SK-N-SH (cell line): ENCODE data around the gene FRK. TPM values are rescaled to one million over a fixed set of nuclear protein-coding genes. Genes with fewer than 3 reads are reported as not detected.
"Not testable (repeated sequence)": the region's sequence is repeated elsewhere in the genome, so short reads cannot be mapped to it uniquely, and the experiment has no call there.

Experiments used
- CTCF ChIA-PET: fragments of 300-600, 350-600 bp; formaldehyde crosslinking; extraction: SDS; loops from one replicate; lab custom pipeline; 2021; lab: Yijun Ruan, JAX
- POLR2A ChIA-PET: fragments of 350-600 bp; sonication (Branson Sonifier 250); formaldehyde crosslinking; extraction: SDS; loops from one replicate; lab custom pipeline; 2020; ENCODE audit warnings: antibody characterized with exemption, inconsistent platforms; lab: Yijun Ruan, JAX
- DNase-seq: peaks from one replicate; pipeline ENCODE4 v3.0.0; 2012
- H2AFZ ChIP-seq: fragments of 200-600 bp; sonication (generic); 2 replicates; pipeline ENCODE4 v1.8.1; 2016; ENCODE audit warnings: antibody characterized with exemption, mild to moderate bottlenecking, low read depth
- H3F3A ChIP-seq: fragments of 200-600 bp; sonication (generic); replicated peaks from 2 replicates; pipeline ENCODE3; 2016; ENCODE audit warnings: antibody characterized with exemption, mild to moderate bottlenecking; ENCODE audit not compliant: insufficient read depth
- H3K27ac ChIP-seq, 2 experiments: fragments of 200-500 bp in 1 of 2; fragments of 200-600 bp in 1 of 2; sonication (Bioruptor generic) in 1 of 2; sonication (generic), shearing (Covaris generic) in 1 of 2; 2 replicates each; pipeline versions ENCODE4 v1.5.1 to v1.6.1; 2014 to 2016; ENCODE audit warnings: low read depth in 2 of 2, inconsistent platforms in 1 of 2, low read length in 1 of 2, mild to moderate bottlenecking in 1 of 2, mixed read lengths in 1 of 2
- H3K27me3 ChIP-seq: fragments of 200-600 bp; sonication (generic), shearing (Covaris generic); 2 replicates; pipeline ENCODE4 v1.6.1; 2016; ENCODE audit warnings: mixed run types; ENCODE audit not compliant: insufficient read depth
- H3K36me3 ChIP-seq, 2 experiments: fragments of 200-500 bp in 1 of 2; fragments of 200-600 bp in 1 of 2; sonication (Bioruptor generic) in 1 of 2; sonication (generic) in 1 of 2; replicated peaks in 1 of 2; 2 replicates each; pipeline versions ENCODE3 to v1.5.1; 2014 to 2016; ENCODE audit warnings: low read length in 1 of 2, mild to moderate bottlenecking in 1 of 2; ENCODE audit not compliant: insufficient read depth in 2 of 2, control insufficient read depth in 1 of 2
- H3K4me1 ChIP-seq, 2 experiments: fragments of 200-500 bp in 1 of 2; fragments of 200-600 bp in 1 of 2; sonication (Bioruptor generic) in 1 of 2; sonication (generic), shearing (Covaris generic) in 1 of 2; 2 replicates each; pipeline versions ENCODE4 v1.5.1 to v1.6.1; 2014 to 2016; ENCODE audit warnings: low read depth in 1 of 2, low read length in 1 of 2, mixed run types in 1 of 2; ENCODE audit not compliant: insufficient read depth in 2 of 2, control insufficient read depth in 1 of 2
- H3K4me2 ChIP-seq: fragments of 200-600 bp; sonication (generic), shearing (Covaris generic); 2 replicates; pipeline ENCODE4 v1.6.1; 2017; ENCODE audit warnings: mixed run types
- H3K4me3 ChIP-seq, 2 experiments: fragments of 200-500 bp in 1 of 2; fragments of 200-600 bp in 1 of 2; sonication (Bioruptor generic) in 1 of 2; sonication (generic), shearing (Covaris generic) in 1 of 2; 2 replicates each; pipeline versions ENCODE4 v1.5.1 to v1.8.1; 2014 to 2016; ENCODE audit warnings: low read depth in 2 of 2, inconsistent platforms in 1 of 2, low read length in 1 of 2, mild to moderate bottlenecking in 1 of 2, mixed read lengths in 1 of 2, moderate library complexity in 1 of 2
- H3K79me2 ChIP-seq: fragments of 200-600 bp; sonication (generic); 2 replicates; pipeline ENCODE4 v1.8.1; 2017; ENCODE audit warnings: mild to moderate bottlenecking; ENCODE audit not compliant: insufficient read depth
- H3K9ac ChIP-seq: fragments of 200-600 bp; sonication (generic); 2 replicates; pipeline ENCODE4 v1.6.1; 2017; ENCODE audit warnings: mixed run types
- H3K9me2 ChIP-seq: fragments of 200-600 bp; sonication (generic); 2 replicates; pipeline ENCODE4 v1.6.1; 2017; ENCODE audit warnings: mixed run types
- H3K9me3 ChIP-seq: fragments of 200-600 bp; sonication (generic); 2 replicates; pipeline ENCODE4 v1.6.1; 2017; ENCODE audit warnings: mixed run types, mild to moderate bottlenecking, moderate library complexity
- H4K20me1 ChIP-seq: fragments of 200-600 bp; sonication (generic); 2 replicates; pipeline ENCODE4 v1.6.1; 2017; ENCODE audit warnings: mild to moderate bottlenecking, mixed run types; ENCODE audit not compliant: insufficient read depth
- EP300 ChIP-seq, 2 experiments: IDR thresholded peaks; 2 replicates each; pipeline versions ENCODE4 v1.4.0 to v1.6.1; 2012; ENCODE audit warnings: borderline replicate concordance in 1 of 2, low read depth in 1 of 2, low read length in 1 of 2
- FOSL2 ChIP-seq: IDR thresholded peaks from 2 replicates; pipeline ENCODE4 v1.4.0; 2012; ENCODE audit warnings: low read depth, mild to moderate bottlenecking, moderate library complexity, borderline replicate concordance
- RXRA ChIP-seq: IDR thresholded peaks from 2 replicates; pipeline ENCODE4 v1.4.0; 2012; ENCODE audit warnings: low read depth, mild to moderate bottlenecking, borderline replicate concordance
- WGBS: methylation state at CpG from one replicate; pipeline ENCODE4 v1.1.6; 2017; ENCODE audit warnings: low lambda C conversion rate; 5-methylcytosine and 5-hydroxymethylcytosine counted together
- polyA plus RNA-seq, 3 experiments: library from polyadenylated mRNA; depleted of rRNA; stranded (reverse); fragments of >200 nt; gene quantifications; 2 replicates each; pipeline ENCODE4 v1.2.3, GENCODE V29; 2012
- TF ChIP-seq, protein P1 (sequence below): IDR thresholded peaks from 2 replicates; pipeline ENCODE4 v1.4.0; 2012; ENCODE audit warnings: low read depth, borderline replicate concordance
- TF ChIP-seq, protein P2 (sequence below): fragments of 150-350 bp; IDR thresholded peaks from 2 replicates; pipeline ENCODE4 v1.6.1; 2016; ENCODE audit warnings: mild to moderate bottlenecking, low read depth, low read length

The FRK gene
- polyA plus RNA-seq, 1 of the 3 experiments (the other 2 are of a cell fraction): under 0.01 TPM

DNA sequence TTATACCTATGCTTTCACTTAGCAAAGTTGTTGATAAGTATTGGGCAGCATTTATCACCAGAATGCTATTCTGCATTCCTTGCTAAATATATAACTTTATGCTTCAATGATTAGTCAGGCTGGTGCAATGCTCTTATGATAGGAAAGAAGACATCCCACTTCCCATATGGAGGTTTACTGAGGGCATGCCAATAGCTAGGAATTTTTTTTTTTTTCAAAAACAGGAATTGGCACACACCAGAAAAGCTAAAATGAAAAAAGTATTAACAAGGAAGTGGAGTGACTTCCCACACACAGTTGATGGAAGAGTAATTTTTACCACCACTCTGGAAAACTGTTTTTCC is 90.8 kb downstream of the FRK start:
- Histone ChIP-seq H3K9me2 (no peaks in the 10 kb centered on the region), H4K20me1 (no peaks in the 10 kb centered on the region), H3F3A (no peaks in the 10 kb centered on the region), H3K9me3 (no peaks in the 10 kb centered on the region), H3K27me3 (no peaks in the 10 kb centered on the region), H3K9ac (no peak overlapping the region), H3K4me2 (no peak overlapping the region), H3K27ac (no peak overlapping the region), H3K4me1 (no peaks in the 10 kb centered on the region; a peak in 1 of 4 replicates), H2AFZ (no peak overlapping the region), H3K4me3 (no peak overlapping the region), H3K79me2 (no peaks in the 10 kb centered on the region), H3K36me3 (no peaks in the 10 kb centered on the region)
- no peak for TF ChIP-seq FOSL2
- DNase-seq: no peak
- ChIA-PET CTCF (interaction anchor here (0.8 to 0.9 kb wide), 2 partner anchors 11 to 1606 kb away, joined by 3 read pairs; no protein-coding TSS in a partner anchor), POLR2A (no interaction called here)

DNA sequence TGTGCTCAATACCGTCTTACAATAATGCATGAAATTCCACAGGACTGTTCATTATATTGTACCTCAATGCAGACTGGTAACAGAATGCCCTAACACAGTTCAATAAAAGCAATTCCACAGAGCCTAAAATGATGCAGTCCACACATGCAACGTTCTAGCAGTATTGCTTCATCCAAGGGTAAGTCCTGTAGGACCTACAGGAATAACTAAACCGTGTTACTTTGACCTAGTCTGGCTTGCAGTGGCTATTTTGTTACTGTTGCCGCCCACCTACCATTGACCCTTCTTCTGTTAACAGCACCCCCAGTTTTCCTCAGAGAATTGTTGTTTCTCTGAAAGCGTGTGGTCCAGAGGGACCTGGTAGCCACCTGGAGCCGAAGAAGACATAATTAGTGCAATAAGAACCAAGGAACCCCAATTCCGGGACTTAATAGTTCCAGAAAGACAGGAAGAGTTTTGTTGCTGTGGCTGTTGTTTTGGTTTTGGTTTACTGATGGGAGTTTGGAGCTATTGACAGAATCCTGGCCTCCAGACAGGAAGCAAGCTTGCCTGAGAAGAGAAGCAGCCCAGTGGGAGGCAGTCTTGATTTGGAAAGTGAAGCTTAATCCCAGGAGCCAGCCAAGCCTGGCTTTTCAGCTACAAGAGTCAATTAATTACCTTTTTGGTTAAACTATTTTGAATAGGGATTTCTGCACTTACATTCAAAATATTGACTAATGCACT is 91.3 kb downstream of the FRK start:
- POLR2A ChIA-PET: no interaction called here
- Histone ChIP-seq H2AFZ (no peak overlapping the region), H3K4me2 (no peak overlapping the region)

DNA sequence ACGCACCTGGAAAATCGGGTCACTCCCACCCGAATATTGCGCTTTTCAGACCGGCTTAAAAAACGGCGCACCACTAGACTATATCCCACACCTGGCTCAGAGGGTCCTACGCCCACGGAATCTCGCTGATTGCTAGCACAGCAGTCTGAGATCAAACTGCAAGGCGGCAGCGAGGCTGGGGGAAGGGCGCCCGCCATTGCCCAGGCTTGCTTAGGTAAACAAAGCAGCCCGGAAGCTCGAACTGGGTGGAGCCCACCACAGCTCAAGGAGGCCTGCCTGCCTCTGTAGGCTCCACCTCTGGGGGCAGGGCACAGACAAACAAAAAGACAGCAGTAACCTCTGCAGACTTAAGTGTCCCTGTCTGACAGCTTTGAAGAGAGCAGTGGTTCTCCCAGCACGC is 100.4 kb downstream of the FRK start:
- 80% methylated on average over 2 of the region's 17 CpGs for WGBS
- CTCF ChIA-PET, H3K4me1 ChIP-seq, H3K4me2 ChIP-seq, H3K27me3 ChIP-seq, H3K36me3 ChIP-seq, H3K4me3 ChIP-seq, H2AFZ ChIP-seq, H3K9me2 ChIP-seq, H3F3A ChIP-seq, POLR2A ChIA-PET, H3K79me2 ChIP-seq, H3K9ac ChIP-seq, DNase-seq, H3K27ac ChIP-seq, H3K9me3 ChIP-seq, H4K20me1 ChIP-seq: not testable (repeated sequence)

More for the DNA sequence above, 91.3 kb downstream of the FRK start:
- Histone ChIP-seq H4K20me1 (no peaks in the 10 kb centered on the region), H3K9ac (no peak overlapping the region), H3K36me3 (no peaks in the 10 kb centered on the region), H3F3A (no peaks in the 10 kb centered on the region), H3K27ac (no peak overlapping the region), H3K9me3 (no peaks in the 10 kb centered on the region), H3K9me2 (no peaks in the 10 kb centered on the region), H3K4me3 (no peak overlapping the region), H3K79me2 (no peaks in the 10 kb centered on the region), H3K27me3 (no peaks in the 10 kb centered on the region), H3K4me1 (no peaks in the 10 kb centered on the region; a peak in 1 of 4 replicates)
- TF ChIP-seq EP300 (IDR thresholded peaks at IDR 0.05; ENCODE audit: borderline replicate concordance in 1 of 2, low read depth in 1 of 2, low read length in 1 of 2) (no peak), RXRA (no peak)
- TF ChIP-seq, protein P1, sequence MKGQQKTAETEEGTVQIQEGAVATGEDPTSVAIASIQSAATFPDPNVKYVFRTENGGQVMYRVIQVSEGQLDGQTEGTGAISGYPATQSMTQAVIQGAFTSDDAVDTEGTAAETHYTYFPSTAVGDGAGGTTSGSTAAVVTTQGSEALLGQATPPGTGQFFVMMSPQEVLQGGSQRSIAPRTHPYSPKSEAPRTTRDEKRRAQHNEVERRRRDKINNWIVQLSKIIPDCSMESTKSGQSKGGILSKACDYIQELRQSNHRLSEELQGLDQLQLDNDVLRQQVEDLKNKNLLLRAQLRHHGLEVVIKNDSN: no peak
- TF ChIP-seq, protein P2, sequence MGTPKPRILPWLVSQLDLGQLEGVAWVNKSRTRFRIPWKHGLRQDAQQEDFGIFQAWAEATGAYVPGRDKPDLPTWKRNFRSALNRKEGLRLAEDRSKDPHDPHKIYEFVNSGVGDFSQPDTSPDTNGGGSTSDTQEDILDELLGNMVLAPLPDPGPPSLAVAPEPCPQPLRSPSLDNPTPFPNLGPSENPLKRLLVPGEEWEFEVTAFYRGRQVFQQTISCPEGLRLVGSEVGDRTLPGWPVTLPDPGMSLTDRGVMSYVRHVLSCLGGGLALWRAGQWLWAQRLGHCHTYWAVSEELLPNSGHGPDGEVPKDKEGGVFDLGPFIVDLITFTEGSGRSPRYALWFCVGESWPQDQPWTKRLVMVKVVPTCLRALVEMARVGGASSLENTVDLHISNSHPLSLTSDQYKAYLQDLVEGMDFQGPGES: no peak
- WGBS: 50% methylated on average over 7 of the region's 7 CpGs
- DNase-seq: no peak
- CTCF ChIA-PET: interaction anchor here (0.8 to 0.9 kb wide), 2 partner anchors 12 to 1605 kb away, joined by 3 read pairs; no protein-coding TSS in a partner anchor
